Mesendoderm (in vitro differentiated cells): ENCODE data around the gene WNK4.

ENCODE experiments used
- DNase-seq: peaks from one replicate; pipeline ENCODE4 v3.0.0; 2013
- H2AK5ac ChIP-seq: 2 replicates; pipeline ENCODE4 v1.6.1; 2013; ENCODE audit warnings: low read length, inconsistent platforms
- H2BK120ac ChIP-seq: 2 replicates; pipeline ENCODE4 v1.6.1; 2013; ENCODE audit warnings: low read depth, mild to moderate bottlenecking, low read length, moderate library complexity, mixed read lengths
- H2BK15ac ChIP-seq: replicated peaks from 2 replicates; pipeline ENCODE4 v1.6.1; 2013; ENCODE audit warnings: low read depth, mild to moderate bottlenecking, moderate library complexity
- H2BK5ac ChIP-seq: 2 replicates; pipeline ENCODE4 v1.6.1; 2013; ENCODE audit warnings: low read length, inconsistent platforms
- H3K18ac ChIP-seq: 2 replicates; pipeline ENCODE4 v1.6.1; 2013; ENCODE audit warnings: mild to moderate bottlenecking, low read length, mixed read lengths
- H3K23ac ChIP-seq: one replicate; pipeline ENCODE4 v1.6.1; 2013; ENCODE audit warnings: low read length
- H3K27ac ChIP-seq: 2 replicates; pipeline ENCODE4 v1.5.1; 2013; ENCODE audit warnings: low read depth, mild to moderate bottlenecking, inconsistent platforms, low read length, moderate library complexity
- H3K27me3 ChIP-seq: 2 replicates; pipeline ENCODE4 v1.6.1; 2013; ENCODE audit warnings: low read length, control low read depth, mild to moderate bottlenecking, inconsistent platforms; ENCODE audit not compliant: insufficient read depth, poor library complexity
- H3K36me3 ChIP-seq: 2 replicates; pipeline ENCODE4 v1.6.1; 2013; ENCODE audit warnings: low read length, inconsistent platforms; ENCODE audit not compliant: control insufficient read depth, insufficient read depth
- H3K4ac ChIP-seq: one replicate; pipeline ENCODE4 v1.6.1; 2013; ENCODE audit warnings: low read depth, mild to moderate bottlenecking, low read length, moderate library complexity
- H3K4me1 ChIP-seq: 2 replicates; pipeline ENCODE4 v1.6.1; 2013; ENCODE audit warnings: low read depth, low read length, inconsistent platforms; ENCODE audit not compliant: control insufficient read depth
- H3K4me2 ChIP-seq: 2 replicates; pipeline ENCODE4 v1.6.1; 2013; ENCODE audit warnings: low read length
- H3K4me3 ChIP-seq: 2 replicates; pipeline ENCODE4 v1.5.1; 2013; ENCODE audit warnings: mild to moderate bottlenecking, low read length
- H3K56ac ChIP-seq: one replicate; pipeline ENCODE4 v1.6.1; 2013; ENCODE audit warnings: low read length
- H3K79me1 ChIP-seq: 2 replicates; pipeline ENCODE4 v1.6.1; 2013; ENCODE audit warnings: low read length, inconsistent platforms
- H3K79me2 ChIP-seq: 2 replicates; pipeline ENCODE4 v1.6.1; 2013; ENCODE audit warnings: mild to moderate bottlenecking, low read length; ENCODE audit not compliant: control insufficient read depth, insufficient read depth
- H3K9ac ChIP-seq: 2 replicates; pipeline ENCODE4 v1.6.1; 2013; ENCODE audit warnings: low read length, inconsistent platforms
- H4K5ac ChIP-seq: one replicate; pipeline ENCODE4 v1.6.1; 2013; ENCODE audit warnings: low read length
- H4K8ac ChIP-seq: one replicate; pipeline ENCODE4 v1.6.1; 2013; ENCODE audit warnings: low read depth, mild to moderate bottlenecking, control low read depth, low read length, moderate library complexity
- WGBS: extraction: QIAGEN DNeasy Blood & Tissue Kit; methylation state at CpG from one replicate; pipeline ENCODE4 v1.1.7; 2013; ENCODE audit warnings: low lambda C conversion rate, missing lambda C conversion rate; ENCODE audit not compliant: insufficient coverage; ENCODE audit errors: extremely low coverage; 5-methylcytosine and 5-hydroxymethylcytosine counted together

The WNK4 gene

GRCh38 chr17:42832934-42833766 is 52.7 kb downstream of the WNK4 start, which contains the start of gene PSME3:
TSS of gene PSME3 (plus strand) at chr17:42833397. CDS start at chr17:42833632, 235 bp downstream.
- H3K4me1 ChIP-seq, result no peaks in the 10 kb centered on the region
- peak within 1 kb of the TSS; percentile 89 for H3K4me3 ChIP-seq
- H4K5ac ChIP-seq, result peak within 1 kb of the TSS; percentile 95
- H2BK5ac ChIP-seq, result peak within 1 kb of the TSS; percentile 72
- peaks cover 9% of the 10 kb centered on the region for H3K36me3 ChIP-seq
- peak within 1 kb of the TSS; percentile 21 for H3K27ac ChIP-seq
- H3K4ac ChIP-seq, result peak within 1 kb of the TSS; percentile 66
- H3K27me3 ChIP-seq, result no peaks in the 10 kb centered on the region
- no peak within 1 kb of the TSS for H2BK120ac ChIP-seq
- H3K56ac ChIP-seq, result peak within 1 kb of the TSS; percentile 97
- WGBS, result no CpG with 5 or more reads among the region's 71 CpGs
- H3K18ac ChIP-seq, result peak within 1 kb of the TSS; percentile 10
- peak; percentile 95 for DNase-seq
- H2AK5ac ChIP-seq, result peak within 1 kb of the TSS; percentile 25
- peak within 1 kb of the TSS; percentile 100 for H4K8ac ChIP-seq
- H3K4me2 ChIP-seq, result peak within 1 kb of the TSS; percentile 99
- H3K79me2 ChIP-seq, result peaks cover 18% of the 10 kb centered on the region
- peak within 1 kb of the TSS; percentile 72 for H3K23ac ChIP-seq
- no peak within 1 kb of the TSS for H2BK15ac ChIP-seq
- peak within 1 kb of the TSS; percentile 93 for H3K9ac ChIP-seq
- peaks cover 8% of the 10 kb centered on the region for H3K79me1 ChIP-seq

GRCh38 chr17:42833767-42834422 is 53.5 kb downstream of the WNK4 start:
- no peak overlapping the region for H2BK15ac ChIP-seq
- no peak overlapping the region for H3K27ac ChIP-seq
- peak overlapping the region; percentile 93 for H3K9ac ChIP-seq
- H4K5ac ChIP-seq, result no peak overlapping the region
- H3K18ac ChIP-seq, result no peak overlapping the region
- H3K79me1 ChIP-seq, result peaks cover 8% of the 10 kb centered on the region
- H2BK120ac ChIP-seq, result no peak overlapping the region
- no peak overlapping the region for H4K8ac ChIP-seq
- no peaks in the 10 kb centered on the region for H3K27me3 ChIP-seq
- peak overlapping the region; percentile 99 for H3K4me2 ChIP-seq
- peak; percentile 22 for DNase-seq
- H3K56ac ChIP-seq, result peak overlapping the region; percentile 97
- H3K36me3 ChIP-seq, result peaks cover 10% of the 10 kb centered on the region
- WGBS, result no CpG with 5 or more reads among the region's 18 CpGs
- H3K79me2 ChIP-seq, result peaks cover 18% of the 10 kb centered on the region
- H2AK5ac ChIP-seq, result peak overlapping the region; percentile 25
- peak overlapping the region; percentile 89 for H3K4me3 ChIP-seq
- H2BK5ac ChIP-seq, result no peak overlapping the region
- H3K23ac ChIP-seq, result peak overlapping the region; percentile 72
- H3K4ac ChIP-seq, result peak overlapping the region; percentile 26
- H3K4me1 ChIP-seq, result no peaks in the 10 kb centered on the region

GRCh38 chr17:42835732-42836131 is 55.3 kb downstream of the WNK4 start:
- WGBS, result no CpG with 5 or more reads among the region's 6 CpGs

GRCh38 chr17:42841975-42842685 is 61.7 kb downstream of the WNK4 start:
- H3K4me2 ChIP-seq, result no peak overlapping the region
- DNase-seq, result no peak
- H3K9ac ChIP-seq, result no peak overlapping the region
- no peak overlapping the region for H3K4me3 ChIP-seq
- no peak overlapping the region for H3K56ac ChIP-seq
- H3K79me2 ChIP-seq, result no peaks in the 10 kb centered on the region
- H3K4ac ChIP-seq, result no peak overlapping the region
- no peak overlapping the region for H4K8ac ChIP-seq
- no peak overlapping the region for H2BK15ac ChIP-seq
- peaks cover 2% of the 10 kb centered on the region for H3K79me1 ChIP-seq
- H3K27me3 ChIP-seq, result no peaks in the 10 kb centered on the region
- H3K23ac ChIP-seq, result no peak overlapping the region
- no CpG with 5 or more reads among the region's 11 CpGs for WGBS
- H2BK120ac ChIP-seq, result no peak overlapping the region
- H3K4me1 ChIP-seq, result no peaks in the 10 kb centered on the region
- H2BK5ac ChIP-seq, result no peak overlapping the region
- H3K18ac ChIP-seq, result no peak overlapping the region
- H3K27ac ChIP-seq, result no peak overlapping the region
- H2AK5ac ChIP-seq, result no peak overlapping the region
- no peak overlapping the region for H4K5ac ChIP-seq
- H3K36me3 ChIP-seq, result peaks cover 35% of the 10 kb centered on the region

More at GRCh38 chr17:42835732-42836131, 55.3 kb downstream of the WNK4 start:
- Histone ChIP-seq H2BK15ac (no peak overlapping the region), H3K4me2 (no peak overlapping the region), H3K56ac (no peak overlapping the region), H3K23ac (no peak overlapping the region), H2AK5ac (no peak overlapping the region), H3K27ac (no peak overlapping the region), H3K79me2 (peaks cover 18% of the 10 kb centered on the region), H3K18ac (no peak overlapping the region), H3K4me1 (no peaks in the 10 kb centered on the region), H3K9ac (no peak overlapping the region), H3K36me3 (peaks cover 15% of the 10 kb centered on the region), H3K79me1 (peaks cover 8% of the 10 kb centered on the region), H2BK5ac (no peak overlapping the region), H3K4ac (no peak overlapping the region), H4K5ac (no peak overlapping the region), H3K27me3 (no peaks in the 10 kb centered on the region), H2BK120ac (no peak overlapping the region), H4K8ac (no peak overlapping the region), H3K4me3 (no peak overlapping the region)
- DNase-seq, result no peak

DNA sequence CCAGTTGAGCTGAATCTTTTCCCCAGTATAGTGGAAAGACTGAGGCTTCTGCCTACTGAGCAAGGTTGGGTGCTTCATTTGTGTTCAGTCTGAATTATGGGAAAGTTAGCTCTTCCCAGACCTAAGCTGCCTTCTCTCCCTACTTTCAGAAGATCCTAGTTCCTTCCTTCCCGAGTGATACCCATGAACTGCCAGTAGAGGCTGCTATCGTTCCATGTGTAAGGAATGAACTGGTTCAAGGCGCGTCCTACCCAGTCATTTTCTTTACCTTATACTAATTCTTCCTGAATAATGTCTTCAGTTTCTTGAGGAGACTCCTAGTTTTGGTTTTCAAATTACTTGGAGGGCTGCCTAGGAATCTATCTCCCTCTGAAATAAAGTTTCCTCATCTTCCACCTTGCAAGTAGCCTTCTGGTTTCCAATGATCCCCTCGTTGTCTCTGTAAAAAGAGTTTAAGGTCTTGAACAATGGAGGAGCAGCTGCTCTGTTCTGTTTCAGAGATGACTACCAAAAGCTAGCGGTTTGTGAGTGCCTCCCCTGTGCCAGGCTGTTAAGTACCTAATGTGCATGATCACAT is 63.0 kb downstream of the WNK4 start:
- Histone ChIP-seq H3K9ac (no peak overlapping the region), H2BK5ac (no peak overlapping the region), H3K79me2 (no peaks in the 10 kb centered on the region), H2BK120ac (no peak overlapping the region), H3K27me3 (no peaks in the 10 kb centered on the region), H3K23ac (no peak overlapping the region), H3K4me2 (no peak overlapping the region), H4K5ac (no peak overlapping the region), H3K4me3 (no peak overlapping the region), H3K4me1 (no peaks in the 10 kb centered on the region), H2AK5ac (no peak overlapping the region), H3K79me1 (peaks cover 2% of the 10 kb centered on the region), H3K36me3 (peaks cover 28% of the 10 kb centered on the region), H3K27ac (no peak overlapping the region), H2BK15ac (no peak overlapping the region), H4K8ac (no peak overlapping the region), H3K56ac (no peak overlapping the region), H3K4ac (no peak overlapping the region), H3K18ac (no peak overlapping the region)
- DNase-seq, result peak; percentile 74
- WGBS, result no CpG with 5 or more reads among the region's 6 CpGs
